Measurements from ENCODE around the gene PGC. TPM values are rescaled to one million over a fixed set of nuclear protein-coding genes. Genes with fewer than 3 reads are reported as not detected.

Gene PGC
- total RNA-seq, 1 experiment from 2014 or later: 0.63 TPM

DNA sequence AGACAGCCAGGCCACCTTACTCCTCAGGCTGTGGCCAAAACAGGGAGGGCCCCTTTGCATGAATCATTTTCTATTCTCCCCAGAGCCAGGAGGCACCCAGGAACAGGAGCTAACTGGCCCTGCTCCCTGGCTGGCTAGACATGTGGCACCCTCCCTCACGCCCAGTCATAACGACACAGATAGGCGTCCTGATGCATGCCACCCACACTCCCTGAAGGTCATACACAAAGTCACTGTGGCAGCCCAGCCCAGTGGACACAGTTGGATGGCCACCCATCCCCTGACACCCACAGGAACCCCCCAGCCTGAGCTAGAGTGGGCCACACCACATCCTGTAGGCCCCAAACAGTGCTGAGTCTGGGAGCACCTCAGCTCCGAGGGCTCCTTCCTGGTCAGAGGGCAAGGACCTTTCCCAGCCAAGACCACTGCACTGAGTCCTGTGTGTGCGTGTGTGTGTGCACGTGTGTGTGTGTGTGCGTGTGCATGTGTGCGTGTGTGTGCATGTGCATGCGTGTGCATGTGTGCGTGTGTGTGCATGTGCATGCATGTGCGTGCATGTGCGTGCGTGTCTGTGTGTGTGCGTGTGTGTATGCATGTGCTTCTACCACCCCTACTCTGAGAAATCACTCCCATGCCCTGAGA lies 33.4 kb downstream of the PGC start (continued):
- TF ChIP-seq, protein P1, sequence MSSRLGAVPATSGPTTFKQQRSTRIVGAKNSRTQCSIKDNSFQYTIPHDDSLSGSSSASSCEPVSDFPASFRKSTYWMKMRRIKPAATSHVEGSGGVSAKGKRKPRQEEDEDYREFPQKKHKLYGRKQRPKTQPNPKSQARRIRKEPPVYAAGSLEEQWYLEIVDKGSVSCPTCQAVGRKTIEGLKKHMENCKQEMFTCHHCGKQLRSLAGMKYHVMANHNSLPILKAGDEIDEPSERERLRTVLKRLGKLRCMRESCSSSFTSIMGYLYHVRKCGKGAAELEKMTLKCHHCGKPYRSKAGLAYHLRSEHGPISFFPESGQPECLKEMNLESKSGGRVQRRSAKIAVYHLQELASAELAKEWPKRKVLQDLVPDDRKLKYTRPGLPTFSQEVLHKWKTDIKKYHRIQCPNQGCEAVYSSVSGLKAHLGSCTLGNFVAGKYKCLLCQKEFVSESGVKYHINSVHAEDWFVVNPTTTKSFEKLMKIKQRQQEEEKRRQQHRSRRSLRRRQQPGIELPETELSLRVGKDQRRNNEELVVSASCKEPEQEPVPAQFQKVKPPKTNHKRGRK (CRISPR knock-in tag; IDR thresholded peaks at IDR 0.05; ENCODE audit: borderline replicate concordance): no peak
- TF ChIP-seq, protein P2, sequence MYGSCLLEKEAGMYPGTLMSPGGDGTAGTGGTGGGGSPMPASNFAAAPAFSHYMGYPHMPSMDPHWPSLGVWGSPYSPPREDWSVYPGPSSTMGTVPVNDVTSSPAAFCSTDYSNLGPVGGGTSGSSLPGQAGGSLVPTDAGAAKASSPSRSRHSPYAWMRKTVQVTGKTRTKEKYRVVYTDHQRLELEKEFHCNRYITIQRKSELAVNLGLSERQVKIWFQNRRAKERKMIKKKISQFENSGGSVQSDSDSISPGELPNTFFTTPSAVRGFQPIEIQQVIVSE (CRISPR knock-in tag; IDR thresholded peaks at IDR 0.05; ENCODE audit: borderline replicate concordance): no peak
- TF ChIP-seq, protein P3, sequence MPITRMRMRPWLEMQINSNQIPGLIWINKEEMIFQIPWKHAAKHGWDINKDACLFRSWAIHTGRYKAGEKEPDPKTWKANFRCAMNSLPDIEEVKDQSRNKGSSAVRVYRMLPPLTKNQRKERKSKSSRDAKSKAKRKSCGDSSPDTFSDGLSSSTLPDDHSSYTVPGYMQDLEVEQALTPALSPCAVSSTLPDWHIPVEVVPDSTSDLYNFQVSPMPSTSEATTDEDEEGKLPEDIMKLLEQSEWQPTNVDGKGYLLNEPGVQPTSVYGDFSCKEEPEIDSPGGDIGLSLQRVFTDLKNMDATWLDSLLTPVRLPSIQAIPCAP (CRISPR knock-in tag; IDR thresholded peaks at IDR 0.05): no peak
- TF ChIP-seq, protein P4, sequence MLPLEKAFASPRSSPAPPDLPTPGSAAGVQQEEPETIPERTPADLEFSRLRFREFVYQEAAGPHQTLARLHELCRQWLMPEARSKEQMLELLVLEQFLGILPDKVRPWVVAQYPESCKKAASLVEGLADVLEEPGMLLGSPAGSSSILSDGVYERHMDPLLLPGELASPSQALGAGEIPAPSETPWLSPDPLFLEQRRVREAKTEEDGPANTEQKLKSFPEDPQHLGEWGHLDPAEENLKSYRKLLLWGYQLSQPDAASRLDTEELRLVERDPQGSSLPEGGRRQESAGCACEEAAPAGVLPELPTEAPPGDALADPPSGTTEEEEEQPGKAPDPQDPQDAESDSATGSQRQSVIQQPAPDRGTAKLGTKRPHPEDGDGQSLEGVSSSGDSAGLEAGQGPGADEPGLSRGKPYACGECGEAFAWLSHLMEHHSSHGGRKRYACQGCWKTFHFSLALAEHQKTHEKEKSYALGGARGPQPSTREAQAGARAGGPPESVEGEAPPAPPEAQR (CRISPR knock-in tag; IDR thresholded peaks at IDR 0.05): no peak
- TF ChIP-seq GABPB1 (CRISPR knock-in tag; IDR thresholded peaks at IDR 0.05) (no peak), FOXP1 (CRISPR knock-in tag; IDR thresholded peaks at IDR 0.05; ENCODE audit: borderline replicate concordance) (no peak), TCF7 (CRISPR knock-in tag; IDR thresholded peaks at IDR 0.05; ENCODE audit: low read depth) (no peak), NR1H2 (CRISPR knock-in tag; IDR thresholded peaks at IDR 0.05) (no peak)
- TF ChIP-seq, protein P5, sequence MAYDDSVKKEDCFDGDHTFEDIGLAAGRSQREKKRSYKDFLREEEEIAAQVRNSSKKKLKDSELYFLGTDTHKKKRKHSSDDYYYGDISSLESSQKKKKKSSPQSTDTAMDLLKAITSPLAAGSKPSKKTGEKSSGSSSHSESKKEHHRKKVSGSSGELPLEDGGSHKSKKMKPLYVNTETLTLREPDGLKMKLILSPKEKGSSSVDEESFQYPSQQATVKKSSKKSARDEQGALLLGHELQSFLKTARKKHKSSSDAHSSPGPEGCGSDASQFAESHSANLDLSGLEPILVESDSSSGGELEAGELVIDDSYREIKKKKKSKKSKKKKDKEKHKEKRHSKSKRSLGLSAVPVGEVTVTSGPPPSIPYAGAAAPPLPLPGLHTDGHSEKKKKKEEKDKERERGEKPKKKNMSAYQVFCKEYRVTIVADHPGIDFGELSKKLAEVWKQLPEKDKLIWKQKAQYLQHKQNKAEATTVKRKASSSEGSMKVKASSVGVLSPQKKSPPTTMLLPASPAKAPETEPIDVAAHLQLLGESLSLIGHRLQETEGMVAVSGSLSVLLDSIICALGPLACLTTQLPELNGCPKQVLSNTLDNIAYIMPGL (CRISPR knock-in tag; IDR thresholded peaks at IDR 0.05): no peak
- TF ChIP-seq, protein P6, sequence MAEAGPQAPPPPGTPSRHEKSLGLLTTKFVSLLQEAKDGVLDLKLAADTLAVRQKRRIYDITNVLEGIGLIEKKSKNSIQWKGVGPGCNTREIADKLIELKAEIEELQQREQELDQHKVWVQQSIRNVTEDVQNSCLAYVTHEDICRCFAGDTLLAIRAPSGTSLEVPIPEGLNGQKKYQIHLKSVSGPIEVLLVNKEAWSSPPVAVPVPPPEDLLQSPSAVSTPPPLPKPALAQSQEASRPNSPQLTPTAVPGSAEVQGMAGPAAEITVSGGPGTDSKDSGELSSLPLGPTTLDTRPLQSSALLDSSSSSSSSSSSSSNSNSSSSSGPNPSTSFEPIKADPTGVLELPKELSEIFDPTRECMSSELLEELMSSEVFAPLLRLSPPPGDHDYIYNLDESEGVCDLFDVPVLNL (CRISPR knock-in tag; IDR thresholded peaks at IDR 0.05; ENCODE audit: borderline replicate concordance, low read depth): no peak

DNA sequence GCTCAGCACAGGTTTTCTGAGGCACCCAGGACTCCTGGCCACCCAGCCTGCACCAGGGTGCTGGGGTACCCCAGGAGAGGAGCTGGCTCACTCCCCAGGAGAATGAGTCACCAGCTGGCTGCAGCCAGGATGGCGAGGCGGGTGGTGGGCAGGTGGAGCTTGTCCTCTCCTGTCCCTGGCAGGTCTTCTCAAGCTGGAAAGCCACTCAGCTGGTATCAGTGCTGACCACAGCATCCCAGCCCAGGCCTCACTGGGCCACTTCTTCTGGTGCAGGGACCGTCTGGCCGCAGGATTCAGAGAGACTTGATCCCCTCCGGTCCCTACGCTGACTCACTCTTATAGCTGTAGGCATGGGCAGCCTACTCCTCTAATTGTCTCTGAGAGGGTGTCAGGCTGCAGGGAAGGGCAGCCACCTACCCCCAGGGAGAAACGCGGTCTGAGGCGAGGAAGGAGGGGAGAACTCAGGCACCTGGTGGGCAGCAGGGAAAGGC lies 34.0 kb downstream of the PGC start:
- DNase-seq (ENCODE audit: low spot score): no peak

More for the DNA sequence above, 34.0 kb downstream of the PGC start:
- no peaks in the 10 kb centered on the region for H3K4me1 Mint-ChIP-seq
- no peak overlapping the region for H3K27ac Mint-ChIP-seq
- H3K9me3 Mint-ChIP-seq: no peaks in the 10 kb centered on the region
- H3K27me3 Mint-ChIP-seq (ENCODE audit: low read depth): no peaks in the 10 kb centered on the region
- POLR2A ChIA-PET: interaction anchor here (0.5 kb wide), 1 partner anchor 32 kb away, joined by 4 read pairs; no protein-coding TSS in a partner anchor
- CTCF ChIA-PET: no interaction called here
- no peak for TF ChIP-seq MXD4 (CRISPR knock-in tag; IDR thresholded peaks at IDR 0.05; ENCODE audit: borderline replicate concordance)
- TF ChIP-seq, protein P7, sequence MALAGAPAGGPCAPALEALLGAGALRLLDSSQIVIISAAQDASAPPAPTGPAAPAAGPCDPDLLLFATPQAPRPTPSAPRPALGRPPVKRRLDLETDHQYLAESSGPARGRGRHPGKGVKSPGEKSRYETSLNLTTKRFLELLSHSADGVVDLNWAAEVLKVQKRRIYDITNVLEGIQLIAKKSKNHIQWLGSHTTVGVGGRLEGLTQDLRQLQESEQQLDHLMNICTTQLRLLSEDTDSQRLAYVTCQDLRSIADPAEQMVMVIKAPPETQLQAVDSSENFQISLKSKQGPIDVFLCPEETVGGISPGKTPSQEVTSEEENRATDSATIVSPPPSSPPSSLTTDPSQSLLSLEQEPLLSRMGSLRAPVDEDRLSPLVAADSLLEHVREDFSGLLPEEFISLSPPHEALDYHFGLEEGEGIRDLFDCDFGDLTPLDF (CRISPR knock-in tag; IDR thresholded peaks at IDR 0.05): no peak
- TF ChIP-seq, protein P8, sequence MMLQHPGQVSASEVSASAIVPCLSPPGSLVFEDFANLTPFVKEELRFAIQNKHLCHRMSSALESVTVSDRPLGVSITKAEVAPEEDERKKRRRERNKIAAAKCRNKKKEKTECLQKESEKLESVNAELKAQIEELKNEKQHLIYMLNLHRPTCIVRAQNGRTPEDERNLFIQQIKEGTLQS (CRISPR knock-in tag; conservative IDR thresholded peaks at IDR 0.05): no peak
- TF ChIP-seq, protein P1 (CRISPR knock-in tag; IDR thresholded peaks at IDR 0.05; ENCODE audit: borderline replicate concordance): no peak
- no peak for TF ChIP-seq MYBL2 (CRISPR knock-in tag; IDR thresholded peaks at IDR 0.05)
- no peak for TF ChIP-seq TEAD4 (CRISPR knock-in tag; IDR thresholded peaks at IDR 0.05)
- TF ChIP-seq ELF4 (CRISPR knock-in tag; IDR thresholded peaks at IDR 0.05; ENCODE audit: low read depth): no peak
- TF ChIP-seq ZNF396 (CRISPR knock-in tag; IDR thresholded peaks at IDR 0.05; ENCODE audit: borderline replicate concordance): no peak
- TF ChIP-seq, protein P2 (CRISPR knock-in tag; IDR thresholded peaks at IDR 0.05; ENCODE audit: borderline replicate concordance): no peak
- TF ChIP-seq ZNF423 (CRISPR knock-in tag; IDR thresholded peaks at IDR 0.05): no peak
- no peak for TF ChIP-seq ZNF671 (CRISPR knock-in tag; IDR thresholded peaks at IDR 0.05)
- no peak for ATAC-seq
- H3K36me3 Mint-ChIP-seq: no peaks in the 10 kb centered on the region
- no peak overlapping the region for H3K4me3 Mint-ChIP-seq
